Adrenal gland (tissue), 12 donors: ENCODE measurements around the gene SLC28A1. TPM values are rescaled to one million over a fixed set of nuclear protein-coding genes. Genes with fewer than 3 reads are reported as not detected.

Source experiments
- DNase-seq, 7 donors: peaks; one replicate each; pipeline ENCODE4 v3.0.0-alpha.2; 2019 to 2020
- H3K27ac ChIP-seq, 5 donors: fragments of 200-600 bp; sonication (generic) in 4 of 5; 1 replicate in 3 of 5; 2 replicates in 2 of 5; pipeline versions ENCODE4 v1.5.1 to v1.8.0; 2016 to 2020; ENCODE audit warnings: mild to moderate bottlenecking in 1 of 5
- H3K27me3 ChIP-seq: fragments of 200-600 bp; 2 replicates; pipeline ENCODE4 v1.8.0; 2021
- H3K36me3 ChIP-seq, 2 donors: fragments of 200-600 bp; replicated peaks in 1 of 2; 1 replicate in 1 of 2; 2 replicates in 1 of 2; pipeline versions ENCODE4 v1.5.1 to v1.8.0; 2018 to 2022
- H3K4me1 ChIP-seq, 2 donors: fragments of 200-600 bp; replicated peaks in 1 of 2; 1 replicate in 1 of 2; 2 replicates in 1 of 2; pipeline versions ENCODE4 v1.5.1 to v1.8.0; 2018 to 2021
- H3K4me3 ChIP-seq, 4 donors: fragments of 200-600 bp; sonication (generic) in 3 of 4; one replicate each; pipeline ENCODE4 v1.5.1; 2016 to 2018
- H3K9me3 ChIP-seq, 3 donors: fragments of 200-600 bp; sonication (generic) in 1 of 3; replicated peaks in 1 of 3; 1 replicate in 2 of 3; 2 replicates in 1 of 3; pipeline versions ENCODE4 v1.5.1 to v1.8.0; 2016 to 2021
- CTCF ChIP-seq, 6 experiments: fragments of 450-650 bp in 4 of 6; fragments of 200-600 bp in 2 of 6; sonication (generic) in 1 of 6; IDR thresholded peaks; 1 replicate in 5 of 6; 2 replicates in 1 of 6; pipeline versions ENCODE4 v1.5.1 to v1.8.0; 2016 to 2021; ENCODE audit warnings: antibody characterized with exemption in 6 of 6, mild to moderate bottlenecking in 2 of 6, moderate library complexity in 1 of 6
- POLR2A ChIP-seq, 2 donors: fragments of 450-650 bp; IDR thresholded peaks; one replicate each; pipeline ENCODE4 v1.6.1; 2017; ENCODE audit warnings: antibody characterized with exemption in 2 of 2, mild to moderate bottlenecking in 2 of 2, moderate library complexity in 1 of 2
- WGBS, 4 donors: extraction: QIAGEN DNeasy Blood & Tissue Kit in 2 of 4; methylation state at CpG; one replicate each; pipeline versions ENCODE4 v1.1.5 to v1.1.7; 2013 to 2017; 5-methylcytosine and 5-hydroxymethylcytosine counted together
- intact Hi-C, 2 donors: fragments of 100-400 bp; cut with DNase I; formaldehyde crosslinking; loops; one replicate each; pipeline versions ENCODE4 v1.14.1 to v1.15.0; 2022 to 2023
- polyA plus RNA-seq, 3 donors: library from polyadenylated mRNA; stranded (reverse); fragments of 200-250 nt in 2 of 3; fragments of 350-450 nt in 1 of 3; fragmentation: Illumina TruSeq in 1 of 3; extraction: RNeasy Lipid Tissue Mini Kit (QIAGEN cat#74804) in 1 of 3; gene quantifications; one replicate each; pipeline ENCODE4 v1.2.3, GENCODE V29; 2013 to 2014
- total RNA-seq, 9 donors: library from RNA; depleted of rRNA in 4 of 9; stranded (reverse); fragments of >200 nt in 4 of 9; fragments of 120-200 nt in 1 of 9; fragmentation: NEBNext Ultra II Directional in 1 of 9; extraction: Animal tissue kit (Norgen Biotek cat#: 25700) in 1 of 9; gene quantifications; one replicate each; pipeline versions ENCODE4 v1.1.0 to v1.2.4, GENCODE V29; 2013 to 2023
- donor health status: healthy with polysubstance abuse.
- donor health status: Bipolar disorder and iron deficiency.
- donor health status: DM: yes; HTN: yes; CAD: no.
- donor health status: DM: no; HTN: no; CAD: no.
- donor health status: DM: no; HTN: no; CAD: no.
- donor health status: DM: yes; HTN: yes; CAD: no.

SLC28A1 gene
- total and polyA plus RNA-seq, 12 donors: 0.03 to 0.19 (median 0.11) TPM; not detected in 4

- Histone ChIP-seq H3K27me3 (no peaks in the 10 kb centered on the region), H3K4me3 (no peak overlapping the region), H3K36me3 (peaks cover 0 to 12% of the 10 kb centered on the region in 2 donors), H3K9me3 (no peaks in the 10 kb centered on the region), H3K27ac (no peak overlapping the region), H3K4me1 (no peaks in the 10 kb centered on the region)
- WGBS, 4 donors: 84 to 93% (median 91%) methylated on average over 5 to 12 of the region's 12 CpGs
- intact Hi-C loops: loop anchor here in 1 of 2 donors (10.0 kb wide), 1 partner anchor 57 kb away; no protein-coding TSS in a partner anchor
- no peak for TF ChIP-seq CTCF (IDR thresholded peaks at IDR 0.05)
- TF ChIP-seq POLR2A (IDR thresholded peaks at IDR 0.05): no peak
- no peak for DNase-seq
Measured at GRCh38 chr15:84868037-84868880, 16.2 kb upstream of the SLC28A1 start.

GRCh38 chr15:84869510-84869909 lies 15.0 kb upstream of the SLC28A1 start:
- no peaks in the 10 kb centered on the region for H3K4me1 ChIP-seq
- peaks cover 0 to 9% of the 10 kb centered on the region in 2 donors for H3K36me3 ChIP-seq
- no peaks in the 10 kb centered on the region for H3K9me3 ChIP-seq
- DNase-seq: no peak
- WGBS, 4 donors: 80 to 90% (median 89%) methylated on average over 1 to 3 of the region's 3 CpGs
- intact Hi-C loops: loop anchor here in 1 of 2 donors (10.0 kb wide), 1 partner anchor 55 kb away; no protein-coding TSS in a partner anchor
- TF ChIP-seq POLR2A (IDR thresholded peaks at IDR 0.05) (no peak), CTCF (IDR thresholded peaks at IDR 0.05) (no peak)
- no peak overlapping the region for H3K27ac ChIP-seq
- H3K27me3 ChIP-seq: no peaks in the 10 kb centered on the region
- no peak overlapping the region for H3K4me3 ChIP-seq

- intact Hi-C loops: loop anchor here in 1 of 2 donors (10.0 kb wide), 1 partner anchor 53 kb away; no protein-coding TSS in a partner anchor
- Histone ChIP-seq H3K9me3 (no peaks in the 10 kb centered on the region), H3K27ac (peak overlapping the region in 2 of 5 donors; percentile 46 to 74), H3K36me3 (peaks cover 0 to 9% of the 10 kb centered on the region in 2 donors), H3K4me1 (peaks cover 4% of the 10 kb centered on the region in 2 donors), H3K4me3 (no peak overlapping the region), H3K27me3 (no peaks in the 10 kb centered on the region)
- DNase-seq: no peak
- 94 to 98% (median 96%) methylated on average over 6 to 9 of the region's 9 CpGs for WGBS, 4 donors
- TF ChIP-seq POLR2A (IDR thresholded peaks at IDR 0.05): no peak
Measured at GRCh38 chr15:84871428-84871985, 13.0 kb upstream of the SLC28A1 start.

- intact Hi-C loops: loop anchor here in 1 of 2 donors (10.0 kb wide), 1 partner anchor 53 kb away; no protein-coding TSS in a partner anchor
- H3K27me3 ChIP-seq: no peaks in the 10 kb centered on the region
- peaks cover 0 to 6% of the 10 kb centered on the region in 2 donors for H3K36me3 ChIP-seq
- no peaks in the 10 kb centered on the region for H3K9me3 ChIP-seq
- H3K4me3 ChIP-seq: no peak overlapping the region
- H3K4me1 ChIP-seq: peaks cover 4% of the 10 kb centered on the region in 2 donors
- 69 to 79% (median 75%) methylated on average over 11 to 17 of the region's 17 CpGs for WGBS, 4 donors
- TF ChIP-seq POLR2A (IDR thresholded peaks at IDR 0.05): no peak
- TF ChIP-seq CTCF (IDR thresholded peaks at IDR 0.05): no peak
- peak overlapping the region in 3 of 5 donors; percentile 11 to 74 (median 46) for H3K27ac ChIP-seq
- DNase-seq: peak; percentile 67 to 85 (median 79)
Measured at GRCh38 chr15:84872009-84872910, 12.2 kb upstream of the SLC28A1 start.
